SK-N-SH (cell line): ENCODE data around the gene GIGYF1. TPM values are rescaled to one million over a fixed set of nuclear protein-coding genes. Genes with fewer than 3 reads are reported as not detected.
"Not testable (repeated sequence)": the region's sequence is repeated elsewhere in the genome, so short reads cannot be mapped to it uniquely, and the experiment has no call there.

Experiments
- CTCF ChIA-PET: fragments of 300-600, 350-600 bp; formaldehyde crosslinking; extraction: SDS; loops from one replicate; lab custom pipeline; 2021; lab: Yijun Ruan, JAX
- POLR2A ChIA-PET: fragments of 350-600 bp; sonication (Branson Sonifier 250); formaldehyde crosslinking; extraction: SDS; loops from one replicate; lab custom pipeline; 2020; ENCODE audit warnings: antibody characterized with exemption, inconsistent platforms; lab: Yijun Ruan, JAX
- DNase-seq: peaks from one replicate; pipeline ENCODE4 v3.0.0; 2012
- H2AFZ ChIP-seq: fragments of 200-600 bp; sonication (generic); 2 replicates; pipeline ENCODE4 v1.8.1; 2016; ENCODE audit warnings: antibody characterized with exemption, mild to moderate bottlenecking, low read depth
- H3F3A ChIP-seq: fragments of 200-600 bp; sonication (generic); replicated peaks from 2 replicates; pipeline ENCODE3; 2016; ENCODE audit warnings: antibody characterized with exemption, mild to moderate bottlenecking; ENCODE audit not compliant: insufficient read depth
- H3K27ac ChIP-seq, 2 experiments: fragments of 200-500 bp in 1 of 2; fragments of 200-600 bp in 1 of 2; sonication (Bioruptor generic) in 1 of 2; sonication (generic), shearing (Covaris generic) in 1 of 2; 2 replicates each; pipeline versions ENCODE4 v1.5.1 to v1.6.1; 2014 to 2016; ENCODE audit warnings: low read depth in 2 of 2, inconsistent platforms in 1 of 2, low read length in 1 of 2, mild to moderate bottlenecking in 1 of 2, mixed read lengths in 1 of 2
- H3K27me3 ChIP-seq: fragments of 200-600 bp; sonication (generic), shearing (Covaris generic); 2 replicates; pipeline ENCODE4 v1.6.1; 2016; ENCODE audit warnings: mixed run types; ENCODE audit not compliant: insufficient read depth
- H3K36me3 ChIP-seq, 2 experiments: fragments of 200-500 bp in 1 of 2; fragments of 200-600 bp in 1 of 2; sonication (Bioruptor generic) in 1 of 2; sonication (generic) in 1 of 2; replicated peaks in 1 of 2; 2 replicates each; pipeline versions ENCODE3 to v1.5.1; 2014 to 2016; ENCODE audit warnings: low read length in 1 of 2, mild to moderate bottlenecking in 1 of 2; ENCODE audit not compliant: insufficient read depth in 2 of 2, control insufficient read depth in 1 of 2
- H3K4me1 ChIP-seq, 2 experiments: fragments of 200-500 bp in 1 of 2; fragments of 200-600 bp in 1 of 2; sonication (Bioruptor generic) in 1 of 2; sonication (generic), shearing (Covaris generic) in 1 of 2; 2 replicates each; pipeline versions ENCODE4 v1.5.1 to v1.6.1; 2014 to 2016; ENCODE audit warnings: low read depth in 1 of 2, low read length in 1 of 2, mixed run types in 1 of 2; ENCODE audit not compliant: insufficient read depth in 2 of 2, control insufficient read depth in 1 of 2
- H3K4me2 ChIP-seq: fragments of 200-600 bp; sonication (generic), shearing (Covaris generic); 2 replicates; pipeline ENCODE4 v1.6.1; 2017; ENCODE audit warnings: mixed run types
- H3K4me3 ChIP-seq, 2 experiments: fragments of 200-500 bp in 1 of 2; fragments of 200-600 bp in 1 of 2; sonication (Bioruptor generic) in 1 of 2; sonication (generic), shearing (Covaris generic) in 1 of 2; 2 replicates each; pipeline versions ENCODE4 v1.5.1 to v1.8.1; 2014 to 2016; ENCODE audit warnings: low read depth in 2 of 2, inconsistent platforms in 1 of 2, low read length in 1 of 2, mild to moderate bottlenecking in 1 of 2, mixed read lengths in 1 of 2, moderate library complexity in 1 of 2
- H3K79me2 ChIP-seq: fragments of 200-600 bp; sonication (generic); 2 replicates; pipeline ENCODE4 v1.8.1; 2017; ENCODE audit warnings: mild to moderate bottlenecking; ENCODE audit not compliant: insufficient read depth
- H3K9ac ChIP-seq: fragments of 200-600 bp; sonication (generic); 2 replicates; pipeline ENCODE4 v1.6.1; 2017; ENCODE audit warnings: mixed run types
- H3K9me2 ChIP-seq: fragments of 200-600 bp; sonication (generic); 2 replicates; pipeline ENCODE4 v1.6.1; 2017; ENCODE audit warnings: mixed run types
- H3K9me3 ChIP-seq: fragments of 200-600 bp; sonication (generic); 2 replicates; pipeline ENCODE4 v1.6.1; 2017; ENCODE audit warnings: mixed run types, mild to moderate bottlenecking, moderate library complexity
- H4K20me1 ChIP-seq: fragments of 200-600 bp; sonication (generic); 2 replicates; pipeline ENCODE4 v1.6.1; 2017; ENCODE audit warnings: mild to moderate bottlenecking, mixed run types; ENCODE audit not compliant: insufficient read depth
- EZH2phosphoT487 ChIP-seq: fragments of 200-600 bp; sonication (generic); IDR thresholded peaks from 2 replicates; pipeline ENCODE4 v1.6.1; 2017; ENCODE audit warnings: low read depth, mixed run types, mild to moderate bottlenecking, antibody characterized with exemption, moderate library complexity, borderline replicate concordance
- POLR2AphosphoS5 ChIP-seq: IDR thresholded peaks from 2 replicates; pipeline ENCODE4 v1.6.1; 2012; ENCODE audit warnings: low read depth, low read length
- TCF12 ChIP-seq: IDR thresholded peaks from 2 replicates; pipeline ENCODE4 v1.4.0; 2012
- WGBS: methylation state at CpG from one replicate; pipeline ENCODE4 v1.1.6; 2017; ENCODE audit warnings: low lambda C conversion rate; 5-methylcytosine and 5-hydroxymethylcytosine counted together
- polyA plus RNA-seq, 3 experiments: library from polyadenylated mRNA; depleted of rRNA; stranded (reverse); fragments of >200 nt; gene quantifications; 2 replicates each; pipeline ENCODE4 v1.2.3, GENCODE V29; 2012
- TF ChIP-seq, protein P1 (sequence below): fragments of 150-350 bp; IDR thresholded peaks from 2 replicates; pipeline ENCODE4 v1.6.1; 2016; ENCODE audit warnings: mild to moderate bottlenecking, low read depth, low read length
- TF ChIP-seq, protein P2 (sequence below): IDR thresholded peaks from 2 replicates; pipeline ENCODE4 v1.4.0; 2012; ENCODE audit warnings: low read depth, borderline replicate concordance

The GIGYF1 gene
- polyA plus RNA-seq, 1 of the 3 experiments (the other 2 are of a cell fraction): 19.4 TPM

DNA sequence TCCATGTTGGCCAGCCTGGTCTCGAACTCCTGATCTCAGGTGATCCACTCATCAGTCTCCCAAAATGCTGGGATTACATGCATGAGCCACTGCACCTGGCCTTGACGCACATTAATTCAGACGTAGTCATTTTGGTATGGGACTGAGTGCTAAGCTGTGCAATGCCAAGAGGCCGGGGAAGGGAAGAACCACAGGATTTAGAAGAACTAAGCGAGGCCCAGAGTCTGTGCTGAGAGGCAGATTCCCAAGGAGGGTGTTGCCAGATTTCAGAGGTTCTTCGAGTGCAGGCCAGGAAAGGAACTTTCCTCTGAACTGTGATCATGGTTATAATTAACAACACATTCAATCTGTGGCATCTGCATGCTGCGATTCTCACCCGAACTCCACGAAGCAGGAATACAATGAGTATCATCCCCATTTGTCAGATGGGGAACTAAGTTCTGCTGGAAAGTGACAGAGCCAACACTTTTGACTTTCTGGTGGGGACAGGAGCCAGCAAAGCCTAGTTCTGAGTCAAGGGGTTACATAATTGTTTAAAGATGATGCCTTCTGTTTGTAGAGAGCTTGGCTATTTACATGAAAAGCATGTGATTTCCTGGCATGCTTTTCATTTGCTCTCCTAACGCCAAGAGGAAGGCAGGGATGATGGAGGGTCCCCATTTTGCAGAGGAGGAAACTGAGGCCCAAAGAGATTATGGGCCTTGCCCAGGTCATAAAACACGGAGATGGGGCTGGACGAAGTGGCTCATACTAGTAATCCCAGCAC, 33.1 kb upstream of the GIGYF1 start:
- no peaks in the 10 kb centered on the region for H3K36me3 ChIP-seq
- H3K4me3 ChIP-seq: no peak overlapping the region
- H3K9ac ChIP-seq: no peak overlapping the region
- H2AFZ ChIP-seq: no peak overlapping the region
- ChIA-PET POLR2A (no interaction called here), CTCF (interaction anchor here (0.6 to 13.0 kb wide), 9 partner anchors 19 to 596 kb away, joined by 3 to 344 read pairs (median 14); partner anchors contain the start of genes POP7 and SLC12A9)
- no peak for DNase-seq
- no peak overlapping the region for H3K27ac ChIP-seq
- no peaks in the 10 kb centered on the region for H3K9me3 ChIP-seq
- peaks cover 4% of the 10 kb centered on the region; the same call in 1 of the 2 replicates for H3K27me3 ChIP-seq
- 61% methylated on average over 12 of the region's 12 CpGs for WGBS
- H4K20me1 ChIP-seq: no peaks in the 10 kb centered on the region
- TF ChIP-seq POLR2AphosphoS5: no peak
- peaks cover 8% of the 10 kb centered on the region for H3F3A ChIP-seq
- no peaks in the 10 kb centered on the region; a peak in 1 of 4 replicates for H3K4me1 ChIP-seq
- H3K4me2 ChIP-seq: no peak overlapping the region
- no peaks in the 10 kb centered on the region for H3K9me2 ChIP-seq
- no peaks in the 10 kb centered on the region for H3K79me2 ChIP-seq

DNA sequence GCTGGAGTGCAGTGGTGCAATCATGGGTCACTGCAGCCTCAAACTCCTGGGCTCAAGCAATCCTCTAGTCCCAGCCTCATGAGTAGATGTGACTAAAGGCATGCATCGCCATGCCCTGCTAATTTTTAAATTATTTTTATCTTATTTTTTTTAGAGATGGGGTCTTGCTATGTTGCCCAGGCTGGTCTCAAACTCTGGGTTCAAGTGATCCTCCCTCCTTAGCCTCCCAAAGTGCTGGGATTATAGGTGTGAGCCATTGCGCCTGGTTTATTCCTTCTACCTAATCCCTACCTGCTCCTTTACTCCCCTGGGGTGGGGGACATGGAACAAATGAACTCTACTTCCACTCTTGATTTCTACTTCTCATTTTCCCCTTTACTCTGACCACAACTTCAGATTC, 30.3 kb upstream of the GIGYF1 start:
- H3K79me2 ChIP-seq, POLR2A ChIA-PET, H3K4me2 ChIP-seq, H3K4me1 ChIP-seq, H3K9me2 ChIP-seq, H3F3A ChIP-seq, H2AFZ ChIP-seq, H3K9me3 ChIP-seq, H3K4me3 ChIP-seq, H4K20me1 ChIP-seq, H3K9ac ChIP-seq, H3K27ac ChIP-seq, DNase-seq, H3K36me3 ChIP-seq: not testable (repeated sequence)
- H3K27me3 ChIP-seq: peaks cover 27% of the 10 kb centered on the region
- CTCF ChIA-PET: interaction anchor here (0.8 to 13.0 kb wide), 22 partner anchors 10 to 258 kb away, joined by 3 to 344 read pairs (median 10); partner anchors contain the start of genes GIGYF1, GNB2, MOSPD3 and POP7
- 82% methylated on average over 2 of the region's 2 CpGs for WGBS

DNA sequence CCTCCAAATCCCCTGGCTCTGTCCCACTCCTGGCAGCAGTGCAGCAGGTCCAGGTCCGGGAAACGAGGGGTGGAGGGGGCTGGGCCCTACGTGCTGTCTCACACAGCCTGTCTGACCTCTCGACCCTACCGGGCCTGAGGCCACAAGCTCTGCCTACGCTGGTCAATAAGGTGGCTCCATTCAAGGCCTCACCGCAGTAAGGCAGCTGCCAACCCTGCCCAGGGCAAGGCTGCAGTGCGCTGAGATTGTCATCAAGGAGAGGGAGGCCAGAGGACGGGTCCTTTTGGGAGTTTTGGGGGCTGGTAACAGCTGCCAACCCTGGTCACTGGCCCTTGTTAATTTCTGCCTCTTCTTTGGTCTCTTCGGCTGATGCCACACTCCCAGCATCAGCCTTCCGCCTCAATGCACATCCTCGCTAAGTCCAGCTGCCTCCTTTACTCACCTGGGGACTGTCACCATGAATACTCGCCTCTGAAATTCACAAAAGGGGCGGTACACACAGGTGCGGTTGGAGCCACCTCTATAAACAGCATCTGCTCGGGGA, 29.8 kb upstream of the GIGYF1 start:
- Histone ChIP-seq H2AFZ (no peak overlapping the region), H3K4me2 (no peak overlapping the region), H3K4me3 (no peak overlapping the region), H3K27me3 (peaks cover 28% of the 10 kb centered on the region), H3K36me3 (no peaks in the 10 kb centered on the region), H3K79me2 (no peaks in the 10 kb centered on the region), H3K27ac (no peak overlapping the region), H3K9ac (no peak overlapping the region), H3F3A (peaks cover 8% of the 10 kb centered on the region), H4K20me1 (no peaks in the 10 kb centered on the region), H3K9me2 (no peaks in the 10 kb centered on the region), H3K9me3 (no peaks in the 10 kb centered on the region), H3K4me1 (peaks cover 0 to 3% of the 10 kb centered on the region in 2 experiments; a peak in 1 of 4 replicates)
- ChIA-PET CTCF (interaction anchor here (0.9 to 13.0 kb wide), 9 partner anchors 9 to 158 kb away, joined by 3 to 344 read pairs (median 23); partner anchors contain the start of genes EPHB4, MOSPD3, POP7 and SLC12A9), POLR2A (no interaction called here)
- no peak for DNase-seq
- WGBS: 72% methylated on average over 16 of the region's 16 CpGs
- TF ChIP-seq, protein P1, sequence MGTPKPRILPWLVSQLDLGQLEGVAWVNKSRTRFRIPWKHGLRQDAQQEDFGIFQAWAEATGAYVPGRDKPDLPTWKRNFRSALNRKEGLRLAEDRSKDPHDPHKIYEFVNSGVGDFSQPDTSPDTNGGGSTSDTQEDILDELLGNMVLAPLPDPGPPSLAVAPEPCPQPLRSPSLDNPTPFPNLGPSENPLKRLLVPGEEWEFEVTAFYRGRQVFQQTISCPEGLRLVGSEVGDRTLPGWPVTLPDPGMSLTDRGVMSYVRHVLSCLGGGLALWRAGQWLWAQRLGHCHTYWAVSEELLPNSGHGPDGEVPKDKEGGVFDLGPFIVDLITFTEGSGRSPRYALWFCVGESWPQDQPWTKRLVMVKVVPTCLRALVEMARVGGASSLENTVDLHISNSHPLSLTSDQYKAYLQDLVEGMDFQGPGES: no peak
- TF ChIP-seq TCF12 (no peak), EZH2phosphoT487 (no peak)
- TF ChIP-seq, protein P2, sequence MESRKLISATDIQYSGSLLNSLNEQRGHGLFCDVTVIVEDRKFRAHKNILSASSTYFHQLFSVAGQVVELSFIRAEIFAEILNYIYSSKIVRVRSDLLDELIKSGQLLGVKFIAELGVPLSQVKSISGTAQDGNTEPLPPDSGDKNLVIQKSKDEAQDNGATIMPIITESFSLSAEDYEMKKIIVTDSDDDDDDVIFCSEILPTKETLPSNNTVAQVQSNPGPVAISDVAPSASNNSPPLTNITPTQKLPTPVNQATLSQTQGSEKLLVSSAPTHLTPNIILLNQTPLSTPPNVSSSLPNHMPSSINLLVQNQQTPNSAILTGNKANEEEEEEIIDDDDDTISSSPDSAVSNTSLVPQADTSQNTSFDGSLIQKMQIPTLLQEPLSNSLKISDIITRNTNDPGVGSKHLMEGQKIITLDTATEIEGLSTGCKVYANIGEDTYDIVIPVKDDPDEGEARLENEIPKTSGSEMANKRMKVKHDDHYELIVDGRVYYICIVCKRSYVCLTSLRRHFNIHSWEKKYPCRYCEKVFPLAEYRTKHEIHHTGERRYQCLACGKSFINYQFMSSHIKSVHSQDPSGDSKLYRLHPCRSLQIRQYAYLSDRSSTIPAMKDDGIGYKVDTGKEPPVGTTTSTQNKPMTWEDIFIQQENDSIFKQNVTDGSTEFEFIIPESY: no peak
